NT2/D1 (cell line): ENCODE data around the gene SPATA2.

Experiments
- DNase-seq: peaks from one replicate; pipeline ENCODE4 v3.0.0-alpha.2; 2011; ENCODE audit warnings: low read depth, low spot score
- H3K27me3 ChIP-seq: 2 replicates; pipeline ENCODE4 v1.6.0; 2011; ENCODE audit warnings: mild to moderate bottlenecking; ENCODE audit not compliant: insufficient read length, insufficient read depth
- H3K36me3 ChIP-seq: 2 replicates; pipeline ENCODE4 v1.6.1; 2011; ENCODE audit warnings: mild to moderate bottlenecking, low read length, mixed read lengths; ENCODE audit not compliant: insufficient read depth, insufficient read length
- H3K4me1 ChIP-seq: 2 replicates; pipeline ENCODE4 v1.5.1; 2011; ENCODE audit not compliant: insufficient read depth, insufficient read length
- H3K4me3 ChIP-seq: 2 replicates; pipeline ENCODE4 v1.5.1; 2011; ENCODE audit warnings: low read depth; ENCODE audit not compliant: insufficient read length
- H3K9ac ChIP-seq: 2 replicates; pipeline ENCODE4 v1.6.0; 2011; ENCODE audit warnings: low read depth; ENCODE audit not compliant: insufficient read length
- H3K9me3 ChIP-seq: 2 replicates; pipeline ENCODE4 v1.5.1; 2011; ENCODE audit warnings: mild to moderate bottlenecking, low read length; ENCODE audit not compliant: insufficient read depth
- SUZ12 ChIP-seq: IDR thresholded peaks from 2 replicates; pipeline ENCODE4 v1.6.1; 2011; ENCODE audit not compliant: insufficient read length, insufficient read depth; ENCODE audit errors: extremely low read depth
- YY1 ChIP-seq: IDR thresholded peaks from 2 replicates; pipeline ENCODE4 v1.6.1; 2011; ENCODE audit not compliant: insufficient read length, insufficient read depth
- ZNF274 ChIP-seq: IDR thresholded peaks from 2 replicates; pipeline ENCODE4 v1.6.1; 2011; ENCODE audit warnings: mild to moderate bottlenecking, low read depth, low read length

The SPATA2 gene

DNA sequence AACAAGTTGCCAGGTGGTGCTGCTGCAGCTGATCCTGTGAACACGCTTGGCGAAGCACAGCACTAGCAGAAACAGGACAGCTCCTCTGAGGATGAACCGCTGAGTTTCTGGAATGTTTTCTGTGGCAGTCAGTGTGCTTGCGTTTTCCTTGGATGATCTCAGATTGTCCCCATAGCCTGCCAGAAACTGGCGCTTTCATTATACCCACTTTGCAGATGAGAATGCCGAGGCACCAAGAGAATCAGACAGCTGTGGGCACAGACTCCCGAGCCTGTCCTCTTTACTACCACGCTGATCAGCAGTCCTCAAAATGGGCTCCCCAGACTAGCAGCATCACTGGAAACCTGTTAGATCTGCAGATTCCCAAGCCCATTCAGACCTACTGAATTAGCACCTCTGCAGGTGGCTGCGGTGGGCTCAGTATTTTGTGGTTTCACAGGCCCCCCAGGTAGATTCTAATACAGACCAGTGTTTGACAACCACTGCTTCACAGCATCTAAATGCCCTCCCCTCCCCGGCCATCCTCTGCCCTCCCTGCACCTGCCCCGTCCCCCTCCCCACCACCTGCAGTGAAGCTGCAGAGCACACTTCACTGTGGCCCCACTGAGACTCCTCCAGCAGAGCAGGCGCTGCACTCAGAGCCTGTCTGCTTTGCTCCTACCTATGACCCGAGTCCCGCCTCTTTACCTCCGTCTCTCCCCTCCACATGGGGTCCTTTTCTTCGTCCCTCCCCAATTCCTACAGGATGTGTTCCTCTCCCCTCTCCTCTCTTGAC lies 29.6 kb downstream of the SPATA2 start:
- Histone ChIP-seq H3K4me1 (peaks cover 29% of the 10 kb centered on the region), H3K36me3 (peaks cover 50% of the 10 kb centered on the region), H3K9ac (no peak overlapping the region), H3K9me3 (no peaks in the 10 kb centered on the region), H3K4me3 (no peak overlapping the region), H3K27me3 (no peaks in the 10 kb centered on the region)
- TF ChIP-seq ZNF274 = no peak
- TF ChIP-seq YY1 = no peak
- no peak for DNase-seq

DNA sequence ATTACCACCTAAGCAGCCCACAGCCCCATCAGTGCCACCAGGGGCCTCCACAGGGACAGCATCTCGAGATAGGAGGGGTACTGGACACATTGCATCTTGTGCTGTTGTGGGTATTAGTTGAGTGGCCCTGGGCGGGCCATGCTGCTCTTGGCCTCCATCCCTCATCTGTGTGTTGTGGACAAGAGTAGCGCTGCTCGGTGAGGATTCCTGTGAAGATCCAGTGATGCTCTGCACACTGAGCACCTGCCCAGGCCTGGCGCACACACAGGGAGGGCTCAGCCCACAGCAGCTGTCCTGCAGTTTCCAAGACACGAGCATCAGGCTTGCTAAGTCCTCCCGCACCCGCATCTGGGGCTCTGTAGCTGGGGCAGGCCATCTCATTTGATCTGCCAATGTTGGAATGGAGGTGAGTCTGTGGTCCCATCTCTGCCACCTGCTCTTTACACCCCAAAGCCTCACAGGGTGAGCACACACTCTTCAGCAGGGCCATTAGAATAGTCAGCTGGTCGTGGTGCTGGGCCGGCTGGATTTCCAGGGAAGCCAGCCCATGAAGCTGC lies 32.0 kb downstream of the SPATA2 start:
- no peak for TF ChIP-seq ZNF274
- no peak for TF ChIP-seq SUZ12
- no peak for TF ChIP-seq YY1
- Histone ChIP-seq H3K27me3 (no peaks in the 10 kb centered on the region), H3K4me1 (peaks cover 17% of the 10 kb centered on the region), H3K9ac (no peak overlapping the region), H3K36me3 (peaks cover 46% of the 10 kb centered on the region), H3K9me3 (no peaks in the 10 kb centered on the region), H3K4me3 (no peak overlapping the region)
- no peak for DNase-seq

GRCh38 chr20:49882171-49882970 lies 33.0 kb downstream of the SPATA2 start:
- DNase-seq = no peak

GRCh38 chr20:49880724-49881445 lies 34.4 kb downstream of the SPATA2 start:
- peaks cover 2% of the 10 kb centered on the region for H3K4me1 ChIP-seq
- DNase-seq = no peak
- H3K9ac ChIP-seq = no peak overlapping the region
- H3K9me3 ChIP-seq = no peaks in the 10 kb centered on the region
- no peak overlapping the region for H3K4me3 ChIP-seq
- TF ChIP-seq SUZ12 (no peak), YY1 (no peak), ZNF274 (no peak)
- no peaks in the 10 kb centered on the region for H3K27me3 ChIP-seq
- peaks cover 51% of the 10 kb centered on the region for H3K36me3 ChIP-seq

More at GRCh38 chr20:49882171-49882970, 33.0 kb downstream of the SPATA2 start:
- H3K9me3 ChIP-seq = no peaks in the 10 kb centered on the region
- no peak for TF ChIP-seq ZNF274
- TF ChIP-seq YY1 = no peak
- TF ChIP-seq SUZ12 = no peak
- no peak overlapping the region for H3K4me3 ChIP-seq
- peak overlapping the region; percentile 11 for H3K9ac ChIP-seq
- peaks cover 46% of the 10 kb centered on the region for H3K36me3 ChIP-seq
- no peaks in the 10 kb centered on the region for H3K27me3 ChIP-seq
- peaks cover 7% of the 10 kb centered on the region for H3K4me1 ChIP-seq

- Histone ChIP-seq H3K9ac (no peak overlapping the region), H3K9me3 (no peaks in the 10 kb centered on the region), H3K36me3 (peaks cover 49% of the 10 kb centered on the region), H3K4me1 (peaks cover 2% of the 10 kb centered on the region), H3K27me3 (no peaks in the 10 kb centered on the region), H3K4me3 (no peak overlapping the region)
- no peak for DNase-seq
- TF ChIP-seq YY1 = no peak
Measured at GRCh38 chr20:49880177-49880576, 35.2 kb downstream of the SPATA2 start.

GRCh38 chr20:49878977-49879376 lies 36.4 kb downstream of the SPATA2 start:
- no peak overlapping the region for H3K9ac ChIP-seq
- DNase-seq = no peak
- no peak overlapping the region for H3K4me3 ChIP-seq
- no peaks in the 10 kb centered on the region for H3K27me3 ChIP-seq
- no peaks in the 10 kb centered on the region for H3K9me3 ChIP-seq
- TF ChIP-seq ZNF274 (no peak), YY1 (no peak)
- H3K4me1 ChIP-seq = peaks cover 6% of the 10 kb centered on the region
- H3K36me3 ChIP-seq = peaks cover 45% of the 10 kb centered on the region
